WTC11 (cell line): ENCODE results near the gene ANKRD39. TPM values are rescaled to one million over a fixed set of nuclear protein-coding genes. Genes with fewer than 3 reads are reported as not detected.
A peak's percentile ranks its signal among the peaks of the same experiment; 100 is the strongest.

ENCODE experiments used
- ATAC-seq: fragments of 200-7000 bp; cut with Tn5 transposase; 2 replicates; pipeline ENCODE4 v1.10.0; 2021; ENCODE audit warnings: mild to moderate bottlenecking, moderate library complexity
- CTCF ChIA-PET: fragments of 300-600 bp; sonication (Branson Sonifier 250); formaldehyde crosslinking; loops from one replicate; lab custom pipeline; 2021; ENCODE audit warnings: antibody characterized with exemption; lab: Charles Lee
- POLR2A ChIA-PET: fragments of 350-600 bp; sonication (Branson Sonifier 250); formaldehyde crosslinking; loops from one replicate; lab custom pipeline; 2021; ENCODE audit warnings: antibody characterized with exemption; lab: Charles Lee
- DNase-seq: peaks from one replicate; pipeline ENCODE4 v3.0.0; 2021; ENCODE audit warnings: low spot score
- H3K27ac Mint-ChIP-seq: 2 replicates; pipeline ENCODE4 v1.8.0; 2021; ENCODE audit warnings: mixed read lengths
- H3K27me3 Mint-ChIP-seq: 2 replicates; pipeline ENCODE4 v1.8.0; 2021; ENCODE audit warnings: low read depth, mild to moderate bottlenecking, moderate library complexity, mixed read lengths
- H3K36me3 Mint-ChIP-seq: 2 replicates; pipeline ENCODE4 v1.8.0; 2021; ENCODE audit warnings: mixed read lengths
- H3K4me1 Mint-ChIP-seq: 2 replicates; pipeline ENCODE4 v1.8.0; 2022; ENCODE audit warnings: mixed read lengths
- H3K4me3 Mint-ChIP-seq: 2 replicates; pipeline ENCODE4 v1.8.0; 2021; ENCODE audit warnings: mild to moderate bottlenecking, moderate library complexity, mixed read lengths
- H3K9me3 Mint-ChIP-seq: 2 replicates; pipeline ENCODE4 v1.8.0; 2021; ENCODE audit warnings: mixed read lengths
- CDX4 ChIP-seq: fragments of 250-450 bp; sonication (Bioruptor Pico); IDR thresholded peaks from 2 replicates; pipeline ENCODE4 v1.9.0; 2021; ENCODE audit warnings: moderate library complexity, mild to moderate bottlenecking, inconsistent platforms, borderline replicate concordance
- EMX1 ChIP-seq: fragments of 250-450 bp; sonication (Bioruptor Pico); IDR thresholded peaks from 2 replicates; pipeline ENCODE4 v1.8.0; 2021; ENCODE audit warnings: mild to moderate bottlenecking
- ESRRA ChIP-seq: sonication (generic); formaldehyde crosslinking; IDR thresholded peaks from 2 replicates; pipeline ENCODE4 v1.8.1; 2022; ENCODE audit warnings: mild to moderate bottlenecking, missing genetic modification reagents, borderline replicate concordance
- ETV6 ChIP-seq: sonication (generic); formaldehyde crosslinking; IDR thresholded peaks from 2 replicates; pipeline ENCODE4 v1.8.1; 2022; ENCODE audit warnings: mild to moderate bottlenecking, missing genetic modification reagents
- FOXP1 ChIP-seq: sonication (generic); formaldehyde crosslinking; IDR thresholded peaks from 2 replicates; pipeline ENCODE4 v1.8.0; 2022; ENCODE audit warnings: missing genetic modification reagents, mild to moderate bottlenecking, moderate library complexity, borderline replicate concordance
- MXD4 ChIP-seq: fragments of 250-450 bp; sonication (Bioruptor Pico); IDR thresholded peaks from 2 replicates; pipeline ENCODE4 v1.8.0; 2021; ENCODE audit warnings: mild to moderate bottlenecking, moderate library complexity, borderline replicate concordance
- MYBL2 ChIP-seq: sonication (generic); formaldehyde crosslinking; IDR thresholded peaks from 2 replicates; pipeline ENCODE4 v1.8.1; 2023; ENCODE audit warnings: mild to moderate bottlenecking, moderate library complexity, missing genetic modification reagents
- NR1H2 ChIP-seq: sonication (generic); formaldehyde crosslinking; IDR thresholded peaks from 2 replicates; pipeline ENCODE4 v1.9.0; 2021; ENCODE audit warnings: mild to moderate bottlenecking, moderate library complexity, missing genetic modification reagents
- SMAD4 ChIP-seq: sonication (generic); formaldehyde crosslinking; IDR thresholded peaks from 2 replicates; pipeline ENCODE4 v1.8.0; 2022; ENCODE audit warnings: mild to moderate bottlenecking, missing genetic modification reagents
- SOX15 ChIP-seq: fragments of 250-450 bp; sonication (Bioruptor Pico); IDR thresholded peaks from 2 replicates; pipeline ENCODE4 v1.9.0; 2021; ENCODE audit warnings: mild to moderate bottlenecking
- TEAD1 ChIP-seq: sonication (generic); formaldehyde crosslinking; IDR thresholded peaks from 2 replicates; pipeline ENCODE4 v1.8.0; 2022; ENCODE audit warnings: mild to moderate bottlenecking, missing genetic modification reagents
- ZBTB21 ChIP-seq: sonication (generic); formaldehyde crosslinking; IDR thresholded peaks from 2 replicates; pipeline ENCODE4 v1.8.1; 2023; ENCODE audit warnings: mild to moderate bottlenecking, missing genetic modification reagents, borderline replicate concordance
- ZMAT4 ChIP-seq: fragments of 250-450 bp; sonication (Bioruptor Pico); IDR thresholded peaks from 2 replicates; pipeline ENCODE4 v1.9.0; 2021; ENCODE audit warnings: mild to moderate bottlenecking
- ZNF121 ChIP-seq: sonication (generic); formaldehyde crosslinking; IDR thresholded peaks from 2 replicates; pipeline ENCODE4 v1.8.0; 2023; ENCODE audit warnings: missing genetic modification reagents
- ZNF263 ChIP-seq: sonication (generic); formaldehyde crosslinking; IDR thresholded peaks from 2 replicates; pipeline ENCODE4 v1.8.1; 2022; ENCODE audit warnings: low read depth, mild to moderate bottlenecking, moderate library complexity, missing genetic modification reagents
- ZNF317 ChIP-seq: sonication (generic); formaldehyde crosslinking; IDR thresholded peaks from 2 replicates; pipeline ENCODE4 v1.8.1; 2023; ENCODE audit warnings: low read depth, mild to moderate bottlenecking, moderate library complexity, missing genetic modification reagents, borderline replicate concordance
- ZNF512 ChIP-seq: sonication (generic); formaldehyde crosslinking; IDR thresholded peaks from 2 replicates; pipeline ENCODE4 v1.8.1; 2022; ENCODE audit warnings: missing genetic modification reagents, borderline replicate concordance
- ZNF671 ChIP-seq: fragments of 250-450 bp; sonication (Bioruptor Pico); IDR thresholded peaks from 2 replicates; pipeline ENCODE4 v1.8.0; 2021; ENCODE audit warnings: mild to moderate bottlenecking
- total RNA-seq: library from RNA; stranded (reverse); gene quantifications from 3 replicates; pipeline ENCODE4 v1.2.3, GENCODE V29; 2021
- TF ChIP-seq, protein P1 (sequence below): sonication (generic); formaldehyde crosslinking; IDR thresholded peaks from 2 replicates; pipeline ENCODE4 v1.8.0; 2023; ENCODE audit warnings: missing genetic modification reagents
- TF ChIP-seq, protein P2 (sequence below): sonication (generic); formaldehyde crosslinking; IDR thresholded peaks from 2 replicates; pipeline ENCODE4 v1.8.1; 2023; ENCODE audit warnings: mild to moderate bottlenecking, missing genetic modification reagents, moderate library complexity
- TF ChIP-seq, protein P3 (sequence below): sonication (generic); formaldehyde crosslinking; IDR thresholded peaks from 2 replicates; pipeline ENCODE4 v1.8.0; 2022; ENCODE audit warnings: mild to moderate bottlenecking, missing genetic modification reagents
- TF ChIP-seq, protein P4 (sequence below): sonication (generic); formaldehyde crosslinking; IDR thresholded peaks from 2 replicates; pipeline ENCODE4 v1.8.1; 2023; ENCODE audit warnings: mild to moderate bottlenecking, missing genetic modification reagents

Gene ANKRD39
- total RNA-seq, 1 experiment from 2014 or later: 17.9 TPM

- no peak for ATAC-seq
- H3K36me3 Mint-ChIP-seq: peaks cover 11% of the 10 kb centered on the region
- H3K27ac Mint-ChIP-seq: peak overlapping the region; percentile 32; the same call in 1 of the 2 replicates
- H3K4me3 Mint-ChIP-seq: no peak overlapping the region
- no peaks in the 10 kb centered on the region for H3K27me3 Mint-ChIP-seq
- no peak for DNase-seq
- POLR2A ChIA-PET: interaction anchor here (0.7 kb wide), 2 partner anchors 76 to 508 kb away, joined by 3 to 11 read pairs; no protein-coding TSS in a partner anchor
- no peaks in the 10 kb centered on the region for H3K9me3 Mint-ChIP-seq
- H3K4me1 Mint-ChIP-seq: peaks cover 5% of the 10 kb centered on the region; the same call in 1 of the 2 replicates
- TF ChIP-seq ZNF512 (CRISPR knock-in tag) (no peak), CDX4 (no peak), MYBL2 (CRISPR knock-in tag) (no peak), MXD4 (CRISPR knock-in tag) (no peak), TEAD1 (CRISPR knock-in tag) (no peak)
- TF ChIP-seq, protein P1, sequence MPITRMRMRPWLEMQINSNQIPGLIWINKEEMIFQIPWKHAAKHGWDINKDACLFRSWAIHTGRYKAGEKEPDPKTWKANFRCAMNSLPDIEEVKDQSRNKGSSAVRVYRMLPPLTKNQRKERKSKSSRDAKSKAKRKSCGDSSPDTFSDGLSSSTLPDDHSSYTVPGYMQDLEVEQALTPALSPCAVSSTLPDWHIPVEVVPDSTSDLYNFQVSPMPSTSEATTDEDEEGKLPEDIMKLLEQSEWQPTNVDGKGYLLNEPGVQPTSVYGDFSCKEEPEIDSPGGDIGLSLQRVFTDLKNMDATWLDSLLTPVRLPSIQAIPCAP (CRISPR knock-in tag): no peak
- TF ChIP-seq, all 79 proteins: peak for 0
- CTCF ChIA-PET: interaction anchor here (0.7 to 1.8 kb wide), 3 partner anchors 14 to 107 kb away, joined by 5 to 11 read pairs (median 8); partner anchors contain the start of gene ANKRD39
Measured at GRCh38 chr2:96844405-96844808, 13.4 kb downstream of the ANKRD39 start.

DNA sequence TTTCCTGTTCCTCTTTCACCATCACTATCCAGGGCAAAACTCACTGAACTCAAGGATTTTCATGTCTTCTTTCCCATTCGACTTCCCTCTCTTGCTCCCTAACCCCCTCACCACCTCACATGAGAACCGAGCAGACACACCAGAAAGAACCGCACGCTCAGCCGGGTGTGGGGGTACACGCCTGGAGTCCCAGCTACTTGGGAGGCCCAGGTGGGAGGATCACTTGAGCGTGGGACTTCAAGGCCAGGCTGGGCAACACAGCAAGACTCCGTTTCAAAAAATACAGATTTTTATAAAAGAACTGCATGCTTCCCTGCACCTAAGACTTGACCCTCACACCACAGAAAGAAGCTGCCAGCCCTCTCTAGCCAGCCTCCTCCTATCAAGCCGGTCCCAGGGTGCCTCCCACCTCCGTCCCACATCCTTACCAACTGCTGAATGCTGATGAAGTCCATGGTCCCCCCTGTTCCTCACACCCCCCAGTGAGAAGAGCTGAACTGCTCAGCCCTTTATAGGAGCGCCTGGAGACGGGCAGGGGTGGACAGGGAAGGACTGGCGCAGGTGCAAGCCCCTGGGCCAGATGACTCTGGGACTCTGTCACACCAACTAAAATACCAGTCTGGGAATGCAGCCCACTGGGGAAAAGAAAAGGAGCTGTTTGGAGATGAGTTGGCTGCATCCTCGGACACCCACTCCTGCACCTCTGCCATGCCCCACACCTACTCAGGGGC, 14.1 kb downstream of the ANKRD39 start, which contains the start of gene ANKRD23:
ANKRD23 (minus strand) TSS at position 484 of the 731 bp plus-strand sequence; CDS start at position 455, 29 bp downstream.
- CTCF ChIA-PET: interaction anchor here (1.2 to 2.3 kb wide), 7 partner anchors 10 to 107 kb away, joined by 3 to 11 read pairs (median 8); partner anchors contain the start of genes ANKRD39 and CNNM3
- no peak for ATAC-seq
- TF ChIP-seq ZNF121 (CRISPR knock-in tag): peak; percentile 56; the same call in 1 of the 2 replicates
- TF ChIP-seq SMAD4 (CRISPR knock-in tag): no peak
- TF ChIP-seq, all 79 proteins: peak for 1
- no peak within 1 kb of the TSS for H3K4me3 Mint-ChIP-seq
- H3K9me3 Mint-ChIP-seq: no peaks in the 10 kb centered on the region
- no peaks in the 10 kb centered on the region for H3K27me3 Mint-ChIP-seq
- H3K4me1 Mint-ChIP-seq: peaks cover 5% of the 10 kb centered on the region; the same call in 1 of the 2 replicates
- POLR2A ChIA-PET: no interaction called here
- H3K27ac Mint-ChIP-seq: peak within 1 kb of the TSS; percentile 37
- peaks cover 11% of the 10 kb centered on the region for H3K36me3 Mint-ChIP-seq
- no peak for DNase-seq

GRCh38 chr2:96842600-96842999, 15.2 kb downstream of the ANKRD39 start:
- peaks cover 3% of the 10 kb centered on the region for H3K36me3 Mint-ChIP-seq
- ATAC-seq (no peak), DNase-seq (no peak)
- H3K27ac Mint-ChIP-seq: no peak overlapping the region
- no peaks in the 10 kb centered on the region for H3K27me3 Mint-ChIP-seq
- peaks cover 5% of the 10 kb centered on the region; the same call in 1 of the 2 replicates for H3K4me1 Mint-ChIP-seq
- H3K9me3 Mint-ChIP-seq: no peaks in the 10 kb centered on the region
- POLR2A ChIA-PET: interaction anchor here (0.6 kb wide), 1 partner anchor 9 kb away, joined by 3 read pairs; no protein-coding TSS in a partner anchor
- no peak overlapping the region for H3K4me3 Mint-ChIP-seq
- CTCF ChIA-PET: interaction anchor here (0.9 to 2.3 kb wide), 10 partner anchors 9 to 143 kb away, joined by 3 to 11 read pairs (median 4); partner anchors contain the start of genes ANKRD39 and CNNM3
- no peak for TF ChIP-seq SOX15 (CRISPR knock-in tag)
- no peak for TF ChIP-seq ZBTB21 (CRISPR knock-in tag)
- TF ChIP-seq ESRRA (CRISPR knock-in tag): no peak
- TF ChIP-seq, protein P2, sequence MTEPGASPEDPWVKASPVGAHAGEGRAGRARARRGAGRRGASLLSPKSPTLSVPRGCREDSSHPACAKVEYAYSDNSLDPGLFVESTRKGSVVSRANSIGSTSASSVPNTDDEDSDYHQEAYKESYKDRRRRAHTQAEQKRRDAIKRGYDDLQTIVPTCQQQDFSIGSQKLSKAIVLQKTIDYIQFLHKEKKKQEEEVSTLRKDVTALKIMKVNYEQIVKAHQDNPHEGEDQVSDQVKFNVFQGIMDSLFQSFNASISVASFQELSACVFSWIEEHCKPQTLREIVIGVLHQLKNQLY (CRISPR knock-in tag): no peak
- TF ChIP-seq NR1H2 (CRISPR knock-in tag): no peak
- no peak for TF ChIP-seq ETV6 (CRISPR knock-in tag)
- TF ChIP-seq, protein P3, sequence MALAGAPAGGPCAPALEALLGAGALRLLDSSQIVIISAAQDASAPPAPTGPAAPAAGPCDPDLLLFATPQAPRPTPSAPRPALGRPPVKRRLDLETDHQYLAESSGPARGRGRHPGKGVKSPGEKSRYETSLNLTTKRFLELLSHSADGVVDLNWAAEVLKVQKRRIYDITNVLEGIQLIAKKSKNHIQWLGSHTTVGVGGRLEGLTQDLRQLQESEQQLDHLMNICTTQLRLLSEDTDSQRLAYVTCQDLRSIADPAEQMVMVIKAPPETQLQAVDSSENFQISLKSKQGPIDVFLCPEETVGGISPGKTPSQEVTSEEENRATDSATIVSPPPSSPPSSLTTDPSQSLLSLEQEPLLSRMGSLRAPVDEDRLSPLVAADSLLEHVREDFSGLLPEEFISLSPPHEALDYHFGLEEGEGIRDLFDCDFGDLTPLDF (CRISPR knock-in tag): no peak
- TF ChIP-seq ZNF263: no peak
- TF ChIP-seq, protein P4, sequence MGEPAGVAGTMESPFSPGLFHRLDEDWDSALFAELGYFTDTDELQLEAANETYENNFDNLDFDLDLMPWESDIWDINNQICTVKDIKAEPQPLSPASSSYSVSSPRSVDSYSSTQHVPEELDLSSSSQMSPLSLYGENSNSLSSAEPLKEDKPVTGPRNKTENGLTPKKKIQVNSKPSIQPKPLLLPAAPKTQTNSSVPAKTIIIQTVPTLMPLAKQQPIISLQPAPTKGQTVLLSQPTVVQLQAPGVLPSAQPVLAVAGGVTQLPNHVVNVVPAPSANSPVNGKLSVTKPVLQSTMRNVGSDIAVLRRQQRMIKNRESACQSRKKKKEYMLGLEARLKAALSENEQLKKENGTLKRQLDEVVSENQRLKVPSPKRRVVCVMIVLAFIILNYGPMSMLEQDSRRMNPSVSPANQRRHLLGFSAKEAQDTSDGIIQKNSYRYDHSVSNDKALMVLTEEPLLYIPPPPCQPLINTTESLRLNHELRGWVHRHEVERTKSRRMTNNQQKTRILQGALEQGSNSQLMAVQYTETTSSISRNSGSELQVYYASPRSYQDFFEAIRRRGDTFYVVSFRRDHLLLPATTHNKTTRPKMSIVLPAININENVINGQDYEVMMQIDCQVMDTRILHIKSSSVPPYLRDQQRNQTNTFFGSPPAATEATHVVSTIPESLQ (CRISPR knock-in tag): no peak
- TF ChIP-seq ZNF671 (CRISPR knock-in tag): no peak
- TF ChIP-seq ZNF317 (CRISPR knock-in tag): no peak
- TF ChIP-seq ZMAT4 (CRISPR knock-in tag): no peak
- TF ChIP-seq FOXP1 (CRISPR knock-in tag): no peak
- no peak for TF ChIP-seq EMX1
